ENCODE measurements around the gene TRIM16.
A peak's percentile ranks its signal among the peaks of the same experiment; 100 is the strongest.
"Not testable (repeated sequence)": the region's sequence is repeated elsewhere in the genome, so short reads cannot be mapped to it uniquely, and the experiment has no call there.

The TRIM16 gene

GRCh38 chr17:15662681-15663080, 21.4 kb downstream of the TRIM16 start:
- in situ Hi-C loops (cut with HindIII; ENCODE audit: low pct_ligation_motif_present, low pct_unique_long_range_greater_than_20kb, low sequenced_read_pairs): no loop called here
- no peak for DNase-seq

GRCh38 chr17:15660077-15660476, 24.0 kb downstream of the TRIM16 start:
- DNase-seq: no peak
- in situ Hi-C loops (cut with HindIII; ENCODE audit: low pct_ligation_motif_present, low pct_unique_long_range_greater_than_20kb, low sequenced_read_pairs): no loop called here

GRCh38 chr17:15659663-15660062, 24.4 kb downstream of the TRIM16 start:
- peak; percentile 67 for DNase-seq
- in situ Hi-C loops (cut with HindIII; ENCODE audit: low pct_ligation_motif_present, low pct_unique_long_range_greater_than_20kb, low sequenced_read_pairs): no loop called here

- no peak for DNase-seq
- in situ Hi-C loops (cut with HindIII; ENCODE audit: low pct_ligation_motif_present, low pct_unique_long_range_greater_than_20kb, low sequenced_read_pairs): no loop called here
Observed at GRCh38 chr17:15659236-15659635, 24.9 kb downstream of the TRIM16 start.

- in situ Hi-C loops (cut with HindIII; ENCODE audit: low pct_ligation_motif_present, low pct_unique_long_range_greater_than_20kb, low sequenced_read_pairs): no loop called here
- DNase-seq: no peak
Observed at GRCh38 chr17:15658296-15658695, 25.8 kb downstream of the TRIM16 start.

GRCh38 chr17:15657868-15658267, 26.2 kb downstream of the TRIM16 start:
- in situ Hi-C loops (cut with HindIII; ENCODE audit: low pct_ligation_motif_present, low pct_unique_long_range_greater_than_20kb, low sequenced_read_pairs): no loop called here
- DNase-seq: no peak

GRCh38 chr17:15654886-15655561, 29.1 kb downstream of the TRIM16 start:
- in situ Hi-C loops (cut with HindIII; ENCODE audit: low pct_ligation_motif_present, low pct_unique_long_range_greater_than_20kb, low sequenced_read_pairs): no loop called here
- peak; percentile 22 for DNase-seq

GRCh38 chr17:15654401-15654800, 29.7 kb downstream of the TRIM16 start:
- in situ Hi-C loops (cut with HindIII; ENCODE audit: low pct_ligation_motif_present, low pct_unique_long_range_greater_than_20kb, low sequenced_read_pairs); DNase-seq: not testable (repeated sequence)

GRCh38 chr17:15652960-15653359, 31.2 kb downstream of the TRIM16 start:
- in situ Hi-C loops (cut with HindIII; ENCODE audit: low pct_ligation_motif_present, low pct_unique_long_range_greater_than_20kb, low sequenced_read_pairs): no loop called here
- DNase-seq: no peak

- in situ Hi-C loops (cut with HindIII; ENCODE audit: low pct_ligation_motif_present, low pct_unique_long_range_greater_than_20kb, low sequenced_read_pairs): no loop called here
- peak; percentile 99 for DNase-seq
Observed at GRCh38 chr17:15651583-15652110, 32.5 kb downstream of the TRIM16 start.

GRCh38 chr17:15650741-15651582, 33.1 kb downstream of the TRIM16 start:
- in situ Hi-C loops (cut with HindIII; ENCODE audit: low pct_ligation_motif_present, low pct_unique_long_range_greater_than_20kb, low sequenced_read_pairs): no loop called here

GRCh38 chr17:15649861-15650421, 34.2 kb downstream of the TRIM16 start:
- in situ Hi-C loops (cut with HindIII; ENCODE audit: low pct_ligation_motif_present, low pct_unique_long_range_greater_than_20kb, low sequenced_read_pairs): no loop called here
- DNase-seq: peak; percentile 31

More at GRCh38 chr17:15650741-15651582, 33.1 kb downstream of the TRIM16 start:
- DNase-seq: peak; percentile 11

GRCh38 chr17:15648386-15648785, 35.7 kb downstream of the TRIM16 start:
- in situ Hi-C loops (cut with HindIII; ENCODE audit: low pct_ligation_motif_present, low pct_unique_long_range_greater_than_20kb, low sequenced_read_pairs): no loop called here
- DNase-seq: no peak

- peak; percentile 39 for DNase-seq
- in situ Hi-C loops (cut with HindIII; ENCODE audit: low pct_ligation_motif_present, low pct_unique_long_range_greater_than_20kb, low sequenced_read_pairs): not testable (repeated sequence)
Observed at GRCh38 chr17:15645942-15646312, 38.2 kb downstream of the TRIM16 start.

GRCh38 chr17:15645099-15645941, 38.8 kb downstream of the TRIM16 start:
- in situ Hi-C loops (cut with HindIII; ENCODE audit: low pct_ligation_motif_present, low pct_unique_long_range_greater_than_20kb, low sequenced_read_pairs): not testable (repeated sequence)
- DNase-seq: peak; percentile 68

GRCh38 chr17:15642505-15643251, 41.4 kb downstream of the TRIM16 start:
- in situ Hi-C loops (cut with HindIII; ENCODE audit: low pct_ligation_motif_present, low pct_unique_long_range_greater_than_20kb, low sequenced_read_pairs); DNase-seq: not testable (repeated sequence)

GRCh38 chr17:15642014-15642413, 42.1 kb downstream of the TRIM16 start:
- in situ Hi-C loops (cut with HindIII; ENCODE audit: low pct_ligation_motif_present, low pct_unique_long_range_greater_than_20kb, low sequenced_read_pairs): not testable (repeated sequence)

More at GRCh38 chr17:15642014-15642413, 42.1 kb downstream of the TRIM16 start:
- not testable (repeated sequence) for DNase-seq
